HG02870 (cell line): ENCODE results near the gene DENND1A.

Experiments
- ATAC-seq: cut with Tn5 transposase; IDR thresholded peaks from one replicate; pipeline ENCODE4 v1.9.1; 2021; ENCODE audit warnings: mild to moderate bottlenecking, moderate library complexity; ENCODE audit not compliant: unreplicated experiment

DENND1A gene

DNA sequence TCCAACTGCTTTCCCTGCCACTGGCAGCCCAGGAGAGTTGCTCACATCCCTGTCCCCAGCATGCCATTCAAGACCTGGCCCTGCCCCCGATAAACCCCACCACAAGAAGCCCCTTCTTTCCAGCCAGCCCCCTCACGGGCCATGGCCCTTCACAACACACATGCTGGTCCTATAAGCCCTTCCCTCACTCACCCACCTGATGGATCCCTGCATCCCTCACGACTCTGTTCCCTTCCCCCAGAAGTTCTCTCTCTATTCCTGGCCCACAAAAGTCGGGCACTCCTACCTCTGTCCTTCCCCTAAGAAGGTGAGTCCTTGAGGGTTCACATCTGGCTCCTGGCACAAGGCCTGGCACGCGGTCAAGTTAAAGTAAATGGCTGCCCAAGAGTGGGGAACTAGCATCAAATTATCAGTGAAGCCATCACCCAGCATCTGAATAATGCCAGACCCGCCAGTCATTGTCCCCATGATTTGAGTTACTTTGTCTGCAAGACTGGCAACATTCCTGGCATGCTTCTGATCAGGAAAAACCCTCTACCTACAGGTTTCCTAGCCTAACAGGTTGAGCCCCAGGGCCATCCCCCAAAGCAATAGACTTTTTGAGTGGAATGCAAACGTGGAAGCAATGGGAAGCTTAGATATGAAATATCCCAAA lies 508.0 kb downstream of the DENND1A start:
- ATAC-seq = no peak

DNA sequence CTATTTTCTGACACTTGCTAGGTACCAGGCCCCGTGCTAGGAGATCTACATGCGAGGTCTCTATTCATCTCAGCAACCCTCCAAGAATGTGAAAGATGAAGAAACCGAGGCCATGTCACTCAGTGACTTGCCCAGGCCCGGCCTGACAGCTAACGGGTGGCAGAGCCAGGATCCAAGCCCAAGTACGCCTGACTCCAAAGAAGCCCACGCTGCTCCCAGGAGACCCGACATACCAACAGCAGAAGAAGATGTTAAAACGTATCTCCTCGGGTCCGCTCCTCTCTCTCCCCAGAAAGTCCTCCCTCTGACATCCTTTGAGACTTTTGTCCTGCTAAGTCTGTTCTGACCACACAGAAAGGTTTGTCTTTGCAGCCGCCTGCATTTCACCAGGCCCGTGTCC lies 508.7 kb downstream of the DENND1A start:
- no peak for ATAC-seq

GRCh38 chr9:123420592-123421111 lies 509.3 kb downstream of the DENND1A start:
- ATAC-seq = no peak

DNA sequence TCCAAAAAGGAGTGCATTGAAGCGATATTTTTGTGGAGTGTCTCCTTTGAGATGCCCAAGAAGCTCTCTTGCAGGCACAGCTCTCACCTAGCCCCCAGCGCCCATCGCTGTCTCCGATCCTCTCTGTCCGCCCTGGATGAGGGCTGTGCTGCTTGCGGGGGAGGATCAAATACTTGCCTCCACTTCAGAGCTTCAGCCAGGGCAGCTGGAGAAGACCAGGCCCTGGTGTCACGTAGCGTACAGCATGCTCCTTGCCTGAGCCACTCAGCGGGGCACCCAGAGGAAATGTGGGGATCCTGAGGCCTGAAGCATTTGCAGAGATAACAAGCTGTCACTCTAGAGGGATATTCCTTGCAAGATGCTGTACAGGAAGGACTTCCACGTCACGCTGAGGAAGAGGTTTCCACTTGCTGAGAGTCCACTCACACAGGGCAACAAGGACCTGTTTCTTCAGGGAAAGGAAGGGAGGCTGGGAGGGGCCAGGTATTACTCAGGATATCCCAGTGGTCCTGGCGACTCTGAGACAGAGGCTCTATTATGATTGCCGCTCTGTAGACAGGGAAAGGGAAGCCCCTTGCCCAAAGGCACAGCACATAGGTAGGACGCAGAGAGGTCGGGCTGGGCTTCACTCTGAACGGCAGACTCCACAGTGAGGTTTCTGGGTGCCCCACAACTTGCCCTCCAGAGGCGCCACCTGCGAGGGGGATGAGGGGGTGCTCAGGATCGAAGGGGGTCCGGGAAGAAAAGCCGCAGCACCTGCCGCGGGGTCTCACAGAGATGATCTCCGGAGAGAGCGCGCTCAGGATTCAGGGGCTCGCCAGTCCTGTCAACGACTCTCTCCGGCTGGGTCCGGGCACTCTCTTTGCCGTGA lies 510.0 kb downstream of the DENND1A start:
- no peak for ATAC-seq

DNA sequence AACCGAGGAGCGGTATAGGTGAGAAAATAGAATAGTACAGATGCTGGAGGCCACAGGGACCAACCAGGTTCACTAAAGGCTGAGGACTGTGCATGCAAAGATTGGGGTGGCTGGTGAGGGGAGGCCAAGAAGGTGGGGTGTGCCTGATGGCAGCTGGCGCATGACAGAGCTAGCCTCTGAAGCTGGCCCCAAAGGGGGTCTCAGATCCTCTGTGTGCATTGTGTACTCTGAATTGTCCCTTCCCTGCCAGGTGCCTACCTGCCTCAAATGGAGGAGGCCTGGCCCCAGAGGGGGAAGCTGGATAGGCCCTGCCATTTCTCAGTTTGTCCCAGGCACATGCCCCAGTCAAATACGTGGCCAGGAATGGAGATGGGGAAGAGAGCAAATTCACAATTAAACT lies 510.8 kb downstream of the DENND1A start:
- no peak for ATAC-seq

GRCh38 chr9:123418506-123418905 lies 511.4 kb downstream of the DENND1A start:
- no peak for ATAC-seq

GRCh38 chr9:123418052-123418430 lies 511.9 kb downstream of the DENND1A start:
- ATAC-seq = no peak

- ATAC-seq = no peak
Observed at GRCh38 chr9:123417289-123418051, 512.5 kb downstream of the DENND1A start.

- ATAC-seq = no peak
Observed at GRCh38 chr9:123416176-123416575, 513.8 kb downstream of the DENND1A start.

DNA sequence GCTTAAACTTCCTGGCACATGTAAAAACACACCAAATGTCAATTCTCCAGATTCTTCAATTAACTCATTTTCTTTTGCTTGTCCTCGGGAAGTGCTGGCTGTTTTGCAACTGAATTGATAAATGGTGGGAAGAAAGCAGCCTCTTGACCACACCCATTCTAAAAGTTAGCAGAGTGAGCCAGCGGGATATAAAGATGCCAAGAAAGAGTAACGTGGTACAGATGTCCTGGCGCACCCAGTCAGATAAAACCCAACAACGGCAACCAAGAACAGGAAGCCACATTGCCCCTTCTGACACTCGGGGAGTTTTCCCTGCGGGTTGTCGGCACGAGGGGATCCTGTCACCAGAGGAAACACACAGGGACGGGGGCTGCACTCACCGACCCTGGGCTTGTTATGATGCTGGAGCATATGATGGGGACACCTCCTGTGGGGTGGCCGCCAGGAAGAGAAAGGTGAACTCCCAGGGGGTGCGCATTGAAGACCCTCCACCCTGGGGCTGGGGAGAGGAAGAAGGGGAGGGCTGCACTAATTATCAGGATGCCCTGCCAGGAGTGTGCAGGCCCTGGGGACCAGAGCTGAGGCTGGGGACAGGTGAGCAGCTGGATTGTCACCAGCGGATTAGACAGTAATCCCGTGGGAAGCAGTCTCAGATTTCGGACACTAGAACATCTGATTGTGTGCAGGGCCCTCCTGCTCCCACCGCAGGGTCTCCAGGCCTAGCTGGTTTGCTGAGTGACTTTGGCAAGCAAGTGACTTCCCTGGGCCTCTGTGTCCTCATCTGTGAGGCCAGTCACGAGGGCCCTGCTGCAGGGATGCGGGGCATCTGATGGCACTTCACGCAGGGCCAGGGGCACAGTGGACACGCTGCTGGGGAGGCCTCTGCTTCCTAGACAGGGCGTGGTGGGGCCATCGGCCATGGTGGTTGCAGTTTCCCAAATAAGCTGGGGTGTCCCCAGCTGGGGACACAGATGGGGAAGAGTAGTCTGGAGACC lies 514.7 kb downstream of the DENND1A start:
- ATAC-seq = no peak

DNA sequence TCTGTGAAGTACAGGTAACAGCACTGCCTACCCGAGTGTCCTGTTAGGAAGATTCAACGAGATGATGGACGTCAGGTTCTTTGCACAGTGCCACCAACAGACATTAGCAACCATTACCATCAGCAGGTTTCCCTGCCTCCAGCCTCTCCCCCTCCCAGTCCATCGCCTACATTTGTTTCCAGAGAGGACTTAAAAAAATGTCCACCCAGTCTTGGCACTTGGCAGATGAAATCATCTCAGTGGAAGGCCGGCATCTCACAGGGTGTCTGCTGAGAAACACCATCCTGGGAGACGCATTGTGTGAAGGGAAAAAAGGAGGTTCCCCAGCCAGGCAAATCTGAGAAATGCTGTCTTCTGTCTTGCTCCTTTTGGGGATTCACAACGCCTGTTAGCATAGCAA lies 515.7 kb downstream of the DENND1A start:
- no peak for ATAC-seq

DNA sequence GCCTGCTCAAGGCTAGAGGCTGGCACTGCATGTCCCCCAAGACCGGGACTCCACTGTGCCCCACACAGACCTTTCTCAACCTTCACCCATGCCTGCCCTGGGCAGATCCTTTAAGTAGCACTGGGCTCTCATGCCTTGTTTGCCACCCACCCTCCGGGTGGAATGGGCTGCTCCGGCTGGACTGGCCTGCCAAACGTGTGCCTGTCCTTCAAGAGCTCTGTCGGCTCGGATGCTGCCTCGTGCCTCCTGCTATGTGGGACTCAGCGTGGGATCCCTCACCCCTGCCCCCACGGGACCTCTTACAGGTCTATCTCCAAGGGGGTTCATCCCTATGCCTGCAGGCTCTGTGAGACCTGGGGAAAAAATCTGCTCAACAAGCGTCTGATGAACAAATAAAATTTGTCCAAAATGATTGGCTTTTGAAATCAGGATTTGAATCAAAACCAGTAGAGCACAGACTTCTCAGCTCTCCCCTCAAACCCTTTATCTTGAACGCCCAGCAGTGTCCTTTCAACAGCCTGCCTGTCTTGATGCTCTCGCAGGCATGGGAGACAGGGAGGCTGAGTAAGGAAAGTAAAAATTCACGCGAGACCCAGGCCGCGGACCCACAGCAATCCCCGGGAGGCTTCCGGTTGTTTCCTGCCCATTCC lies 517.6 kb downstream of the DENND1A start:
- no peak for ATAC-seq

GRCh38 chr9:123411636-123412035 lies 518.3 kb downstream of the DENND1A start:
- ATAC-seq = no peak

GRCh38 chr9:123411191-123411590 lies 518.7 kb downstream of the DENND1A start:
- ATAC-seq = no peak

GRCh38 chr9:123410281-123410910 lies 519.5 kb downstream of the DENND1A start:
- ATAC-seq = no peak

DNA sequence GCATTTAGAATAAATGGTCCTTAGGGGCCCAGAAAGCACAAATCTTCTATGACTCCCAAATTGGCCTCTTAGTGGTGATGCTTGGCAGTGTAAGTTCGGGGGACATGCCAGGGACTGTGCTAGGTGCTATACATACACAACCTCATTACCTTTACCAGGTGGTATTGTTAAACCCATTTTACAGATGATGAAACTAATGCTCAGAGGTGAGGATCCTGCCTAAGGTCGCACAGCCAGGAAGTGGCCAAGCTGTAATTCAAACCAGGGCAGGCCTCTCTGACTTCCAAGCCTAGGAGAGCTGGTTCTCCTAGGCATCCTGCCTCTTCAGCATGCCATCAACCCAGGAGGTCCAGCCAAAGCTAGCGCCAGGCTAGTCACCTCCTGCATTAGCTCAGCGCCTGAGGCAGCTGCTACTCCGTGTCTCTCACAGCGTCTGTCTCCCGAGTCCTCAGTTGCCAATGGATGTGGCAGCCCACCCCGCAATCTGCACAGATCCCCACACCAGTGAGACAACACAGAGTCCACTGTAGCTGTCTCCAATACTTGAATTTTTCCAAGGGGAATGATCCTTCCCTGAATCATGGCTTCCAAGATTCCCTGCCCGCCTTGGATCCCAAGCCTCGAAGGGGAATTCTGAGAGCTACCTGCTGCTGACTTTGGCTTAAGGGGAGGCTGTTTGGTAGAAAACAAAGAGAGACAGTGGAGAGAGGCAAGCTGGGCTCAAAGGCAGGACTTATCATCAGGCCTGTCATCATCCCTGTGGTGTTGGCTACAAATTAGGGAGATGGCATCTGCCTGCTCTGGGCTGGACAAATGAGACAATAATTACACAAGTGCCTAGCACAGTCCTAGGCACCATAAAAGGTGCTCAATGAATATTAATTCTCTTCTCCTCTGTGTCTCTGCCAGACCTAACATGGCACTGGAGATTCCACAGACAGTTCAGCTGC lies 521.3 kb downstream of the DENND1A start:
- no peak for ATAC-seq

DNA sequence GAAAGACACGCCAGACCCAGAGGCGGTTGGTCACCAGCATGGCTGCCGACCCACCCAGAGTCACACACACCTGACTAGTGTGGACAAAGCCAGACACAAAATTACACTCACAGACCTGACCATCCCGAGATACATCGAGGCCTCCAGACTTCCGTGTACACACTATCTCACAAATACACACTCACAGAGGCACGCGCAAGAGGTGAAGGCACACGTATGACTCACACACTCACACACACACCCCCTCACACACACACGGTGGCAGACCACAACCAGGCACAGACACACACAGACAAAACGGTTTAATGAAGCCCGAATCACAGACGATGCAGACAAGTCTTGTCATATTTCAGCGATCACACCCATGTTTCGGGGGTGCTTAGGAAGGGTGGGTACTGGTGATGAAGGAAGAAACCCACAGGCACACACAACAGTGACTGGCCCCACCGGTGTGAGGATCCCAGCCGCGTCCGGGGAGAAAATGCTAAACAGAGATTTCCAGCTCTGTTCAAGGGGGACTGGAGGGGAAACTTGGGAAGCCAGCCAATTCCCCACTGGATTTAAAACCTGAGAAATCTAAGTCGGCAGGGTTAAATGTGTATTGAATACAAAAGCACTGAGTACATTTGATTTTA lies 522.6 kb downstream of the DENND1A start:
- ATAC-seq = no peak
